ENCODE measurements around the gene KRTAP10-6.

DNA sequence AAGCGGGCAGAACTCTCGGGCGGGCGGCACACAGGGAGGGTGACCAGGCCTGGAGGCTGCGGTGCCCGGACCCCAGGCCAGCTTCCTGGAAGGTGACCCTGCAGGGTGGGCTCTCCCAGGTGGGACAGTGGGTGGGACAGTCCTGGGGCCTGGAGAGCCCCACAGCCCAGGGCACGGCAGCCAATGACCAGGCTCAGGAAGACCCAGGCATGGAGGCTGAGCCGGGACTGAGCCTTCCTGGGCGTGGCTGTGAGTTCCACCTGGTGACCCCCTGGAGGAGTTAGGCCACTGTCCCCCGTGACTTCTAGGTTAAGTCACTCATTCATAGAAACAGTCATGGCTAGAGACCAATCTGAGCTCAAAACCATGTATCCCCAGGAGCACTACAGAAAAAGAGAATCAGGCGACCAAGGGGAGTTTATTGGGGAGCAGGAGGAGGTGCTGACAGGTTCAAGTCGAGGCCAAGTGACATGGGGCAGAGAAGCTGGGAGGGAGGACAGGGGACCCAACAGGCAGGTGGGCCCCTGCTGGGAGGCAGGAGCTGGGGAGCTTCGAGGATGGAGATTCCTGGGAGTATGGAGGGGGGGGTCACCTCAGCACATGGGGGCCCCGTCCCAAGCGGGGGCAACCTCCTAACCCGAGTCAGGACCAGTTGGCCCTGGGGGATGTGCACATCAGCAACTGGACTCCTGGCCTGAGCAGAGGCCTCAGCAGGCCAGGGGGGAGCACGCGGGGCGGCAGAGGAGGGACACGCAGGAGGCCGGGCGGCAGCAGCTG is 13.1 kb downstream of the KRTAP10-6 start:
- no peak for TF ChIP-seq GATA3 (IDR thresholded peaks at IDR 0.05; ENCODE audit: low read depth, low read length)
- TF ChIP-seq GATA2 (IDR thresholded peaks at IDR 0.05; ENCODE audit: low read depth, low read length), result no peak

All from SH-SY5Y (cell line).